ENCODE measurements around the gene PMF1. TPM values are rescaled to one million over a fixed set of nuclear protein-coding genes. Genes with fewer than 3 reads are reported as not detected.

Gene PMF1
- total RNA-seq, 4 donors from 2014 or later: 39.9 to 52.8 (median 43.6) TPM

DNA sequence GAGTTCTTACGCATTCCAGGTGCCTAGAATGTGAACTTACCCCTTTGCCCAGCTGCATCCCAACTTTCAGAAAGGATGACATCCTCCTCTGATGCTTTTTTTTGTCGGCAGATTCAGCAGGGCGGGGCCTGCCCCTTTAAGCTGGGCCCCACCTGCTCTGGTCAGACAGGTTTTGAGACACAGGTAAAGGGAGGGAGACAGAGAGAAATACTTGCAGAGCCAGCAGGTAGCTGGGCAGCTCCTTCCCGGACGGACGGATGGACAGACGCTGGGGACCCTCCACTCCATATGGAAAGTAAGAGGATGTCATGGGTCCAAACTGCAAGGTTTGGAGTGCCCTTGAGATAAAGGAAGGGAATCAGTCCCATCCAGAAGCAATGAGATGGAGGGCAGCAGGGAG is 71.3 kb downstream of the PMF1 start, which contains the start of gene TMEM79:
Gene TMEM79 (plus strand): TSS at position 214 of the 400 bp plus-strand sequence. CDS start 902 bp downstream, outside the sequence.
- no peak for DNase-seq
- TF ChIP-seq POLR2A (IDR thresholded peaks at IDR 0.05) (no peak), CTCF (IDR thresholded peaks at IDR 0.05) (no peak)
- H3K36me3 ChIP-seq: peaks cover 0 to 7% (median 0%) of the 10 kb centered on the region in 3 donors
- no peaks in the 10 kb centered on the region for H3K9me3 ChIP-seq
- H3K4me3 ChIP-seq: peak within 1 kb of the TSS; percentile 68 to 92 (median 80)
- peaks cover 0 to 33% (median 4%) of the 10 kb centered on the region in 4 donors for H3K4me1 ChIP-seq
- H3K27ac ChIP-seq: peak within 1 kb of the TSS; percentile 91 to 93 (median 93)
- H3K27me3 ChIP-seq: no peaks in the 10 kb centered on the region

DNA sequence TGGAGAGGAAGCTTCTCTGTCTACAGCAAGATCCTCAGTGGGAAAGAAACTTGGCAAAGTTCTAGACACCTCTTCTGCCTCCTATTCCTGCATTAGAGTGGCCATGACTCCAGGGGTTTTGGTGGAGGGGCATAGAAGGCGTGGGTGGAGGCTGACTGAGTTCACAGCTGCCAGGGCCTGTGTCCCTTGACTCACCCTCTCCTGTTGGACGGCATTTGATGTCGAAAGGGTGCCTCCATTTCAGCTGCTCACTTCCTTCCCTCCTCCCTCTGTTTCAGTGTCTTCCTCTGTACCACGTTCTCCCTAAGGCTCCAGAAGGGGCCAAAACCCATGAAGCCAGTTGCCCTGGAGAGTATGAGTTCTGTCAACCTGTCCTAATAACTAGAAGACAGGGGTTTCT is 72.0 kb downstream of the PMF1 start:
- TF ChIP-seq POLR2A (IDR thresholded peaks at IDR 0.05) (no peak), CTCF (IDR thresholded peaks at IDR 0.05) (no peak)
- no peak overlapping the region for H3K4me3 ChIP-seq
- no peaks in the 10 kb centered on the region for H3K9me3 ChIP-seq
- H3K4me1 ChIP-seq: peaks cover 0 to 33% (median 4%) of the 10 kb centered on the region in 4 donors
- H3K36me3 ChIP-seq: peaks cover 0 to 7% (median 0%) of the 10 kb centered on the region in 3 donors
- H3K27ac ChIP-seq: no peak overlapping the region
- DNase-seq: no peak
- no peaks in the 10 kb centered on the region for H3K27me3 ChIP-seq

GRCh38 chr1:156285437-156285836 is 72.6 kb downstream of the PMF1 start:
- H3K4me1 ChIP-seq: peaks cover 0 to 27% (median 4%) of the 10 kb centered on the region in 4 donors
- DNase-seq: no peak
- no peaks in the 10 kb centered on the region for H3K27me3 ChIP-seq
- no peak overlapping the region for H3K4me3 ChIP-seq
- no peak overlapping the region for H3K27ac ChIP-seq
- TF ChIP-seq POLR2A (IDR thresholded peaks at IDR 0.05) (no peak), CTCF (IDR thresholded peaks at IDR 0.05) (no peak)
- no peaks in the 10 kb centered on the region for H3K9me3 ChIP-seq
- peaks cover 0 to 7% (median 0%) of the 10 kb centered on the region in 3 donors for H3K36me3 ChIP-seq

DNA sequence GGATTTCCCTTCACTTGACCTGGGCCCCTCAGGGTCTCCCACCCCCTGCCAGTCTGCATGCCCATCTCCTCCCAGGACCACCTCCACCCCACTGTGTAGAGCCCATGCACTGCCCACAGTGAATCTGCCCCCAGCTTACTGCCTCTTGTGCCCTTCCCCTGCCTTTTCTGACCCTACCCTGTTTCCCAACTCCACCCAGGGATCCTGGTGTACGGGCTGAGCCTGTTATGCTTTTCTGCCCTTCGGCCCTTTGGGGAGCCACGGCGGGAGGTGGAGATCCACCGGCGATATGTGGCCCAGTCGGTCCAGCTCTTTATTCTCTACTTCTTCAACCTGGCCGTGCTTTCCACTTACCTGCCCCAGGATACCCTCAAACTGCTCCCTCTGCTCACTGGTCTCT is 73.3 kb downstream of the PMF1 start:
- Histone ChIP-seq H3K4me3 (no peak overlapping the region), H3K4me1 (peaks cover 0 to 23% (median 4%) of the 10 kb centered on the region in 4 donors), H3K27ac (no peak overlapping the region), H3K36me3 (peaks cover 0 to 7% (median 0%) of the 10 kb centered on the region in 3 donors), H3K27me3 (no peaks in the 10 kb centered on the region), H3K9me3 (no peaks in the 10 kb centered on the region)
- DNase-seq: no peak
- TF ChIP-seq CTCF (IDR thresholded peaks at IDR 0.05): no peak
- no peak for TF ChIP-seq POLR2A (IDR thresholded peaks at IDR 0.05)

Small RNA genes lying within 50 kb of the gene (small RNA-seq; reads per million reads assigned to genes)
- 0 reads per million in 2 donors for gene RF00568

Other genes starting within 250 kb of the PMF1 start
- gene ARHGEF2, start 234.5 kb upstream of the PMF1 start, total RNA-seq: 100 to 1,000 TPM; 101 to 239 (median 149) TPM
- gene SSR2, start 192.1 kb upstream of the PMF1 start, total RNA-seq: 100 to 1,000 TPM; 133 to 269 (median 202) TPM
- 10 to 100 TPM; 16.3 to 22.5 (median 21.4) TPM for gene UBQLN4, start 159.2 kb upstream of the PMF1 start, total RNA-seq
- gene LAMTOR2, start 158.2 kb upstream of the PMF1 start, total RNA-seq: 10 to 100 TPM; 40.4 to 75.5 (median 54.1) TPM
- gene RAB25, start 151.8 kb upstream of the PMF1 start, total RNA-seq: 100 to 1,000 TPM in 3 of 4 donors, 10 to 100 TPM in 1; 96.6 to 188 (median 146) TPM
- gene MEX3A, start 130.5 kb upstream of the PMF1 start, total RNA-seq: 1 to 10 TPM in 1 of 4 donors, under 1 TPM in 1, not detected in 2; 0.80 to 2.1 TPM
- gene LMNA, start 98.3 kb upstream of the PMF1 start, total RNA-seq: 100 to 1,000 TPM; 201 to 295 (median 211) TPM
- gene SEMA4A, start 59.4 kb upstream of the PMF1 start, total RNA-seq: 10 to 100 TPM in 1 of 4 donors, 1 to 10 TPM in 3; 1.5 to 19.0 (median 3.2) TPM
- 10 to 100 TPM; 15.7 to 40.6 (median 33.7) TPM for gene SLC25A44, start 18.9 kb upstream of the PMF1 start, total RNA-seq
- gene BGLAP, start 29.2 kb downstream of the PMF1 start, total RNA-seq: 1 to 10 TPM in 2 of 4 donors, not detected in 2; 1.1 to 2.1 TPM
- gene PAQR6, start 35.0 kb downstream of the PMF1 start, total RNA-seq: 1 to 10 TPM in 3 of 4 donors, under 1 TPM in 1; 0.70 to 7.4 (median 4.1) TPM
- gene SMG5, start 69.8 kb downstream of the PMF1 start, total RNA-seq: 100 to 1,000 TPM in 2 of 4 donors, 10 to 100 TPM in 2; 70.1 to 139 (median 103) TPM
- gene TMEM79, start 71.3 kb downstream of the PMF1 start, total RNA-seq: 1 to 10 TPM; 1.9 to 9.7 (median 5.4) TPM
- gene GLMP, start 82.7 kb downstream of the PMF1 start, total RNA-seq: 10 to 100 TPM; 23.1 to 67.8 (median 61.3) TPM
- not detected for gene VHLL, start 86.3 kb downstream of the PMF1 start, total RNA-seq
- gene CCT3, start 125.3 kb downstream of the PMF1 start, total RNA-seq: 100 to 1,000 TPM in 3 of 4 donors, 10 to 100 TPM in 1; 63.9 to 148 (median 134) TPM
- not detected for gene TSACC, start 125.5 kb downstream of the PMF1 start, total RNA-seq
- gene RHBG, start 156.2 kb downstream of the PMF1 start, total RNA-seq: 1 to 10 TPM in 1 of 4 donors, not detected in 3; 3.1 TPM